ENCODE results near the gene NDP.

The NDP gene

DNA sequence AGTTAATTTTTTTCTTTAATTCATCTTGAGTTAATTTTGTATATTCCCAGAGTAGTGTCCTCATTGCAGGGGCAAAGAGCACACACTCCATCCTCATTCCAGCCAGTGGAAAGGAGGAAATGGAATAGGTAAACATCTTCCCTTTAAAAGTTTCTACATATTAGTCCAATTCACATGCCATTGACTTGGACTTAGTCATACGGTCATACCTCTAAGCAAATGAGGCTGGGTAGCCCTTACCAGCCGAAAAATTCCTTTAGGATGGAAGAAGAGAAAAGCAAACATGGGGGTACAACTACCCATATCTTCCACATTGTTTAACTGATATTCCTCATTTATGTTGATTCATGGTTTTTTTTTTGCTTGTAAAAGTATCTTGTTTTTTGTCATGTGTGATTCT is 37.4 kb upstream of the NDP start:
- H3K27ac ChIP-seq: no peak overlapping the region
- no peaks in the 10 kb centered on the region for H3K36me3 ChIP-seq (ENCODE audit: insufficient read depth, low read length)
- TF ChIP-seq POLR2AphosphoS5 (IDR thresholded peaks at IDR 0.05; ENCODE audit: borderline replicate concordance, low read depth, low read length) (no peak), FOXP2 (optimal IDR thresholded peaks at IDR 0.05; ENCODE audit: control extremely low read depth, extremely low read length, insufficient read depth) (no peak), EZH2 (IDR thresholded peaks at IDR 0.05) (no peak)
- H3K9ac ChIP-seq (ENCODE audit: insufficient read length): no peak overlapping the region
- H3K9me3 ChIP-seq (ENCODE audit: low read depth, low read length): no peaks in the 10 kb centered on the region
- DNase-seq (ENCODE audit: low read depth, low spot score): no peak
- H3K4me3 ChIP-seq: no peak overlapping the region

DNA sequence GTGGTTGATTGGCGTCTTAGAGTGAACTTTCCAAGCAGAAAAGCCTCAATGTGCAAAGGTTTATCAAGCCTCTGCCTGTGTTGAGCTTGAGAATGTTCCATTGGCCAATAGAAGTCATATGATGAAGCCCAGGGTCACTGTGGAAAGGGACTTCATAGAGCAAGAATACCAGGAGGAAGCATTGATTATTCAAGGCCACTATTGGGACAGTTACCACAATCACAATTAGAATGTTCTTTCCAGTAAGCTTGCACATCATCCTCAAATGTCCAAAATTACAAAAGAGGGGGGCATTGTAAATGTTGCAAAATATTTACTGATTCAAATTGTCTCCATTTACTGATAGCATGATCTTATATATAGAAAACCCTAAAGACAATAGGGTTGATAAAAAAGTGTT is 32.9 kb upstream of the NDP start:
- no peaks in the 10 kb centered on the region for H3K36me3 ChIP-seq (ENCODE audit: insufficient read depth, low read length)
- H3K4me3 ChIP-seq: no peak overlapping the region
- TF ChIP-seq POLR2AphosphoS5 (IDR thresholded peaks at IDR 0.05; ENCODE audit: borderline replicate concordance, low read depth, low read length): no peak
- no peak for TF ChIP-seq EZH2 (IDR thresholded peaks at IDR 0.05)
- no peak for TF ChIP-seq FOXP2 (optimal IDR thresholded peaks at IDR 0.05; ENCODE audit: control extremely low read depth, extremely low read length, insufficient read depth)
- no peak overlapping the region for H3K27ac ChIP-seq
- H3K9me3 ChIP-seq (ENCODE audit: low read depth, low read length): no peaks in the 10 kb centered on the region
- no peak for DNase-seq (ENCODE audit: low read depth, low spot score)
- no peak overlapping the region for H3K9ac ChIP-seq (ENCODE audit: insufficient read length)

DNA sequence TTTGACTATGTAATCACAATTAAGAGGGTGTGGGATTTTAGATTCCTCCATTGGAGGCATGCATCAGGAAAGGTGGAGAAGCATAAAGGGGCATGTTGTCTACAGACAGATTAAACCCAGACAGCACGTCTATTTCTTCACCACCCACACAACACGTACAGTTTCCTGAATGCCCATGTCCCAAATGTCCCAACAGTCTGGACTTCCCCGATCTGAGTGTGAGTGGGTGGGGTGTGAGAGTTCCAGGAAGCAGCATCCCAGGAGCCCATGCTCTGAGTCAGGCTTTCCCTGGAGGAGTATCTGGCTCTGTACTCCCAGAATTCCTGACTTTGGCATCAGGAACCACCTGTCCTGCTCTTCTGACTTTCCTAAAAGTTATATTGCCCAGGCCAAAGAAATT is 30.8 kb upstream of the NDP start:
- H3K27ac ChIP-seq: no peak overlapping the region
- no peak overlapping the region for H3K4me3 ChIP-seq
- H3K9ac ChIP-seq (ENCODE audit: insufficient read length): no peak overlapping the region
- DNase-seq (ENCODE audit: low read depth, low spot score): no peak
- no peak for TF ChIP-seq EZH2 (IDR thresholded peaks at IDR 0.05)
- TF ChIP-seq POLR2AphosphoS5 (IDR thresholded peaks at IDR 0.05; ENCODE audit: borderline replicate concordance, low read depth, low read length): no peak
- no peaks in the 10 kb centered on the region for H3K36me3 ChIP-seq (ENCODE audit: insufficient read depth, low read length)
- H3K9me3 ChIP-seq (ENCODE audit: low read depth, low read length): no peaks in the 10 kb centered on the region

DNA sequence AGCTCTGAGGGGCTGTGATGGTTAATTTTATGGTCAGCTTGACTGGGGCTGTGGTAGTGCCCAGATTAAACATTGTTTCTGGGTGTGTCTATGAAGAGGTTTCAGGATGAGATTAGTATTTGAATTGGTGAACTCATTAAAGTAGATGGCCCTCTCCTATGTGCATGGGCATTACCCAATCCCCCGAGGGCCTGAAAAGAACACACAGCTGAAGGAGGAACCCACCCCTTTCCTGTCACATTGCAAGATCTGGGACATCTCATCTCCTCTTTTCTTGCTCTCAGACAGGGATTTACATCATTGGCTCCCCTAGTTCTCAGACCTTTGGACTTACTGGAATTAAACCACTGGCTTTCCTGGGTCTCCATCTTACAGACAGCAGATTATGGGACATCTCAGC is 29.4 kb upstream of the NDP start:
- Histone ChIP-seq H3K36me3 (ENCODE audit: insufficient read depth, low read length) (no peaks in the 10 kb centered on the region), H3K9me3 (ENCODE audit: low read depth, low read length) (no peaks in the 10 kb centered on the region), H3K27ac (no peak overlapping the region), H3K4me3 (no peak overlapping the region), H3K9ac (ENCODE audit: insufficient read length) (no peak overlapping the region)
- DNase-seq (ENCODE audit: low read depth, low spot score): no peak
- no peak for TF ChIP-seq POLR2AphosphoS5 (IDR thresholded peaks at IDR 0.05; ENCODE audit: borderline replicate concordance, low read depth, low read length)
- TF ChIP-seq EZH2 (IDR thresholded peaks at IDR 0.05): no peak
- no peak for TF ChIP-seq FOXP2 (optimal IDR thresholded peaks at IDR 0.05; ENCODE audit: control extremely low read depth, extremely low read length, insufficient read depth)

DNA sequence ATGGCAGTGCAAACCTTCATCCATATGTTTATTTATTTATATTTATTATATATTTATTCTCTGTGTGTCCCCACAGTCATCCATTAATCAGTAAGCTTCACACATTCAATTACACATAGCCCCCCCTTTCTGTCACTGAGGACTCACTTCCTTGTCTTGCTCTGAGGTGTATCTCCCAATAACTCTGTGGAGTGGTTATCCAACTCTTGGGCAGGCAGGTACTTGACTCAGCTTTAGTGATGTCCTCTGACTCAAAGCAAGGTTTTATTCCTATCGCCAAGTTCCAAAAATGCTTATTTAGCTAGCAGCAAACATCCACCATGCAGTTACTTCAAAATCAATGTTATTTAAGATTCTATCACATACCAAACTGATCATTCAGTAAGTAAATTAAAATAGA is 25.2 kb upstream of the NDP start:
- no peaks in the 10 kb centered on the region for H3K9me3 ChIP-seq (ENCODE audit: low read depth, low read length)
- H3K9ac ChIP-seq (ENCODE audit: insufficient read length): no peak overlapping the region
- no peak overlapping the region for H3K27ac ChIP-seq
- H3K4me3 ChIP-seq: no peak overlapping the region
- TF ChIP-seq FOXP2 (optimal IDR thresholded peaks at IDR 0.05; ENCODE audit: control extremely low read depth, extremely low read length, insufficient read depth) (no peak), EZH2 (IDR thresholded peaks at IDR 0.05) (no peak), POLR2AphosphoS5 (IDR thresholded peaks at IDR 0.05; ENCODE audit: borderline replicate concordance, low read depth, low read length) (no peak)
- H3K36me3 ChIP-seq (ENCODE audit: insufficient read depth, low read length): no peaks in the 10 kb centered on the region
- DNase-seq (ENCODE audit: low read depth, low spot score): no peak

DNA sequence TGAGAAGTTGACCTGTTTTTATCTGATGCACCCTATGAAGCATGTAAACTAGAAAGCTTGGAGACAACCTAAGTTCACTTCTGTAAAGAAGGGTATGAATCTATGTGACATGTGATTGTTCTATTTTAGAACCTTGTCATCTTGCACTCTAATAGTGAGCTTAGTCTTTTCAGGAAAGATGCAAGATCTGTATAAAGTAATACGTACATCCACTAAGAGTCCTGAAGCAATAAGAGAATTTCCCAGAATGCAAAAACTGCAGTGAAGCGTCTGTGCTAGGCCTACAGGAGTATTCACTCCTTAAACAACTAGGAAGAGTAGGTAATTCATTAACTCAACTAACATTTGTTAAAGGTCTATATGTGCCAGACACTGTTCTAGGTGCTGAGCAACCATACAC is 23.3 kb upstream of the NDP start:
- Histone ChIP-seq H3K9ac (ENCODE audit: insufficient read length) (no peak overlapping the region), H3K27ac (no peak overlapping the region), H3K9me3 (ENCODE audit: low read depth, low read length) (no peaks in the 10 kb centered on the region), H3K36me3 (ENCODE audit: insufficient read depth, low read length) (no peaks in the 10 kb centered on the region), H3K4me3 (no peak overlapping the region)
- no peak for DNase-seq (ENCODE audit: low read depth, low spot score)
- TF ChIP-seq POLR2AphosphoS5 (IDR thresholded peaks at IDR 0.05; ENCODE audit: borderline replicate concordance, low read depth, low read length) (no peak), EZH2 (IDR thresholded peaks at IDR 0.05) (no peak), FOXP2 (optimal IDR thresholded peaks at IDR 0.05; ENCODE audit: control extremely low read depth, extremely low read length, insufficient read depth) (no peak)

DNA sequence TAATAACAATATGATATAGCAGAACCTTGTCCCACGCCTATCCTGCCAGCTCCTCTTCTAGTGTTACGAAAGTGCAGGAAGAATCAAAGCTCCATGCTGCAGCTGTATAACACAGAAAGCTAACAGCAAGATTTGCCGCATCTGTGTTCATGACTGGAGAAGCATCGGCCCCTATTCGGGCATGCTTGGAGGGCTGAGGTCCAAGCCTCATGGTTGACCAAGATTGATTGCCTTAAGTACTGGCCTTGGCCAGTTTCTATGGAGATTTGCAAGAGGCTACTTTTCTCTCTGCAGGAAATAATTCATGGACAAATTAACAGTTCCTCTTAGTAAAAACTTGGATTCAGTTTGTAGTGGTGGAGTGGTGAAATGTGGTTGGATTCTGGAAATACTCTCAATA is 12.9 kb upstream of the NDP start:
- Histone ChIP-seq H3K36me3 (ENCODE audit: insufficient read depth, low read length) (no peaks in the 10 kb centered on the region), H3K9ac (ENCODE audit: insufficient read length) (no peak overlapping the region), H3K9me3 (ENCODE audit: low read depth, low read length) (no peaks in the 10 kb centered on the region), H3K27ac (no peak overlapping the region), H3K4me3 (no peak overlapping the region)
- TF ChIP-seq FOXP2 (optimal IDR thresholded peaks at IDR 0.05; ENCODE audit: control extremely low read depth, extremely low read length, insufficient read depth): no peak
- TF ChIP-seq EZH2 (IDR thresholded peaks at IDR 0.05): no peak
- no peak for TF ChIP-seq POLR2AphosphoS5 (IDR thresholded peaks at IDR 0.05; ENCODE audit: borderline replicate concordance, low read depth, low read length)
- no peak for DNase-seq (ENCODE audit: low read depth, low spot score)

DNA sequence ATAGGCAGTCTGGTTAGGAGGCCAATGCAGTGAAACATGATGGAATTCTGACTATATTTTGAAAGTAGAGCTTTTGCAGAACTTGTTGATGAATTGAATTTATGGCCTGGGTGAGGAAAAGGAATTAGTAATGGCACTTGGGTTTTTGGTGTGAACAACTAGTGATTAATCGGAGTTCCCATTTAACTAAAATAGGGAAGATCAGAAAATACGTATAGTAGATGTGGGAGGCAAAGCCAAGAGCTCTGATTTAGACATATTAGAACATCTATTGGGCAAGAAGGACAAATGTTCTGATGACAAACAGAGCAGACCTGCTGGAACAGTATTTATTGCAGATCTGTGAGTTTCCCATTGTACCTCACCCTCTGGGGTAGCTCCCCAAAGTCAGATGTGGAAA is 12.3 kb upstream of the NDP start:
- no peak overlapping the region for H3K27ac ChIP-seq
- no peak overlapping the region for H3K9ac ChIP-seq (ENCODE audit: insufficient read length)
- no peaks in the 10 kb centered on the region for H3K36me3 ChIP-seq (ENCODE audit: insufficient read depth, low read length)
- DNase-seq (ENCODE audit: low read depth, low spot score): no peak
- H3K4me3 ChIP-seq: no peak overlapping the region
- H3K9me3 ChIP-seq (ENCODE audit: low read depth, low read length): no peaks in the 10 kb centered on the region
- TF ChIP-seq POLR2AphosphoS5 (IDR thresholded peaks at IDR 0.05; ENCODE audit: borderline replicate concordance, low read depth, low read length): no peak
- no peak for TF ChIP-seq FOXP2 (optimal IDR thresholded peaks at IDR 0.05; ENCODE audit: control extremely low read depth, extremely low read length, insufficient read depth)
- no peak for TF ChIP-seq EZH2 (IDR thresholded peaks at IDR 0.05)

DNA sequence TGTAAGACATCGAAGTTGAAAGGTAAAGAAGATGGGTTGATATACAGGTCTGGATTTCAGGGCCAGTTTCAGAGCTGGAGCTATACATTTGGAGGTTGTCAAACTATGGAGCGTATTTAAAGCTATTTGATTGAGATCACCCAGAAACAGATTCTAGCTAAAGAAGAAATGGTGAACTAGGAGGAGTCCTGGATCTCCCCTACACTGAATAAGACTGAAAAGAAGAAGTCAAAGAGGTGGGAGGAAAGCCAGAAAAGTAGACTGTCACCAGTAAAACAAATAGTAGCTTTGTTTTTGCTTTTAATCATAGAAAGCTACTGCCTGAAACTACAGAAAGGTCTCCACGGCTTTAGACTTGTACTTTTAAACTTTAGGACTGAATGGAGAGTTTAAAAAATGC is 5.0 kb upstream of the NDP start:
- Histone ChIP-seq H3K4me3 (no peak overlapping the region), H3K9me3 (ENCODE audit: low read depth, low read length) (no peaks in the 10 kb centered on the region), H3K27ac (no peak overlapping the region), H3K9ac (ENCODE audit: insufficient read length) (no peak overlapping the region), H3K36me3 (ENCODE audit: insufficient read depth, low read length) (no peaks in the 10 kb centered on the region)
- TF ChIP-seq EZH2 (IDR thresholded peaks at IDR 0.05) (no peak), FOXP2 (optimal IDR thresholded peaks at IDR 0.05; ENCODE audit: control extremely low read depth, extremely low read length, insufficient read depth) (no peak), POLR2AphosphoS5 (IDR thresholded peaks at IDR 0.05; ENCODE audit: borderline replicate concordance, low read depth, low read length) (no peak)
- no peak for DNase-seq (ENCODE audit: low read depth, low spot score)

Data from SK-N-MC (cell line).